ENCODE measurements around the gene MDP1.

Gene MDP1

DNA sequence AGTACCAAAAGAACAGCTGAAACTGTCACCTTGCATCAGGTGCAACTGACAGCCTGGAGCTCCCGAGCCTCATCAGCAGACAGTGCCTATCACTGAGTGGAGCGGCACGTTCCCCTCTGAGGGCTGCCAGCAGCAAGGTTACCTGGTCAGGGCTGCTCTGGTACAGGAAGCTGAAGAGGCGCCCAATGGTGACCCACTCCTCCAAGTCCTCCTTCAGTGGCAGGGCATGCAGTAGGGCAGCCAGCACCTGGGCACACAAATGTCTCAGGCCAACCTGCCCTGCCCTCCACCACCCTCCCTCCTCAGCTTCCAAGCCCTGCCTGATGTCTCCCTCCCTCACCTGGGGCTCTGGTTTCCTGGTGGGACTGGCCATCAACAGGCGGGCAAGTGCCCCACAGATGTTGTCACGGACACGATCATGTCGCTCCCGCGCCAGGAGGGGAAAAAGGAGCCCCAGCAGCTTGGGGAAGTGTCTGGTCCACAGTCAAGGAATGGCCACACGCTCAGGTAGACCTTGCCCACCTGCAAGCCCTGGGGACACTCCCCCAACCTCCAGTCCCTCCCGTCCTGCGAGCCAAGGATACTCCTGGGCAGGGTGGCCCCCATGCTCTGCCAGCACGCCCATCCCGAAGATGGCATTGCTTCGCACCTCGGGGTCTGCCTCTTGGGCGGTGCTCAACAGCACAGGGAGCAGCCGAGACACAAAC is 34.3 kb downstream of the MDP1 start:
- DNase-seq (ENCODE audit: low spot score) = no peak

DNA sequence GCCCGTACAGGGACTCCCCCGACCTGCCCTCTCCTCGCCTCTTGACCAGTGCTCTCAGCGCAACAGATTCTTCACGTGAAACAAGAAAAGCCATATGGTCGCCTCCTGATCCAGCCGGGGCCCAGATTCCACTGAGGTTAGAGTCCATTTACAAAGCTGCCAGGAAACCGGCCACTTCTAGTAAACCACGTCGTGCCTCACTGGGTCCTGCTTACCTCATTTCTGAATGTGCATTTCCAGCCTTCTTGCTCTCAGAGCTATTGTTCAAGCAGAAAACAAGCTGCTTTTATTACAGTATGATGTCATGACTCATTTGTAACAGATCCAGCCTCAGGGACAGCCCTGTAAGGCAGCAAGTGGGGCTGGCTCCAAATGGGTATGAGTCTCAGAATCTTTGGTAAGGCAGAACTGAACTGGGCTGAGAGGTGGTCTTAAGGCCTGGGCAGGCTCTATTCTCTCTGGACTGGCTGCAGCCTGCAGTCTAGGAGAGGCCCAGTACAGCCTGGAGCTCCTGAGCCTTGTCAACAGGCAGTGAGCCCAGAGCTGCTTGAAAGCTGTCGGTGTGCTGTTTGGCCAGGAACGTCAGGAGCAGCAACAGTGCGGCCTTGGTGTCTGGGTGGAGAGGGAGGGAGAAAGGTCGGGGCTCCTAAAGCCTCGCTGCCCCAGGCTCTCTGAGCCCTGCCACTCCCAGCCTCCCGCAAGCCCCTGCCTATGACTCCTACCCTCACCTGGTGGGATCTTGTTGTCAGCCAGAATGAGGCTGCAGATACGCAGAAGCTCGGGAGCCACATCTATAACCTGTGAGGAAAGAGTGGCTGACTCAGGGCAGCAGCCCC is 35.7 kb downstream of the MDP1 start:
- peak; percentile 44 for DNase-seq (ENCODE audit: low spot score)

- DNase-seq (ENCODE audit: low spot score) = no peak
Observed at GRCh38 chr14:24179294-24179960, 36.4 kb downstream of the MDP1 start.

- DNase-seq (ENCODE audit: low spot score) = no peak
Observed at GRCh38 chr14:24178399-24179178, 37.3 kb downstream of the MDP1 start.

DNA sequence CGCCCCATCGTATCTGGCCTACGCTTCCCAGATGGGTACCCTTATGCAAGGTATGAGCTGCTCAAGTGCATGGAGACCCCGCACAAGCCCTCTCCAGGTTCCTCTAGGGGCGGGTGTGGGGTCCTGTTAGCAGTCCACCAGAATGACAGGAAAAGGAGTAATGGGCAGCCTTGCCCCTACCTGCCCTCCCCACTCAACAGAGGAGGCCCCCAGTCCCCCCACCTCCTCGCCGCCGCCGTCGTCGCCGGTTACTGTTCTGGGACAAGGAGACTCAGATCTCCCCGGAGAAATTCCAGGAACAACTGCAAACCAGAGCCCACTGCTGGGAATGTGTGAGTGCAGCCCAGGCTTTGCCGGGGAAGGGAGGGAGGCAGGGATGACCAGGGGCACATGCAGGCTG is 38.0 kb downstream of the MDP1 start:
- no peak for DNase-seq (ENCODE audit: low spot score)

- DNase-seq (ENCODE audit: low spot score) = no peak
Observed at GRCh38 chr14:24177041-24177825, 38.6 kb downstream of the MDP1 start.

DNA sequence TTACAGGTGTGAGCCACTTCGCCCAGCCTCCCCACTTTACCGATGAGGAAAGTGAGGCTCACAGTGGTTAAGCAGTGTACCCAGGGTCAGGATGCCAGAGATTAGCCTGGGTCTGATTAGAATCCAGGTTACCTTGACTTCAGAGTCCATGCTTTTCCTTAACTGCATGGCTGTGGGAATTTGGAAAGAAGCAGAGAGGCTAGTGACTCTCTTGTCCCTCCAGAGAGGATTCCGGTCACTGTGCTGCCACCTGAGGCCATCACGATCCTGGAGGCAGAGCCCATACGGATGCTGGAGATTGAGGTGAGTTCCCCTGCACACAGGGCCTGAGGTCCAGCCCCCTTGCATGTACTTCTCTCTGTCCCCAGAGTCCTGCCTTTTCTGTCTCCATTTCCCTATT is 39.3 kb downstream of the MDP1 start:
- no peak for DNase-seq (ENCODE audit: low spot score)

DNA sequence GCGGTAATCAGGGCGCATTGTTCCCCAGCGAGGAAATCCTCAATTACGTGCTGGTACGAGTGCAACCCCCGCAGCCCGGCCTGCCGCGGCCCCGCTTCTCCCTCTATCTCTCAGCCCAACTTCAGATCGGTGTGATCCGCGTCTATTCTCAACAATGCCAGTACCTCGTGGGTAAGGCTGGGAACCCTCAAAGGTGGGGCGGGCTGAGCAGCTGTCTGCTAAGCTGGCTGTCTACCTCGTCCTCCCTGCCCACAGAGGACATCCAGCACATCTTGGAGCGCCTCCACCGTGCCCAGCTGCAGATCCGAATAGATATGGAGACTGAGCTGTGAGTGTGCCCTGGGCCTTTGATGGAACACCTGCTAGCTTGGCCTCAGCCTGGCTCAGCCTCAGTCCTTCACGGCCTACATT is 43.0 kb downstream of the MDP1 start:
- DNase-seq (ENCODE audit: low spot score) = peak; percentile 25

GRCh38 chr14:24172261-24172860 is 43.5 kb downstream of the MDP1 start:
- DNase-seq (ENCODE audit: low spot score) = peak; percentile 32

DNA sequence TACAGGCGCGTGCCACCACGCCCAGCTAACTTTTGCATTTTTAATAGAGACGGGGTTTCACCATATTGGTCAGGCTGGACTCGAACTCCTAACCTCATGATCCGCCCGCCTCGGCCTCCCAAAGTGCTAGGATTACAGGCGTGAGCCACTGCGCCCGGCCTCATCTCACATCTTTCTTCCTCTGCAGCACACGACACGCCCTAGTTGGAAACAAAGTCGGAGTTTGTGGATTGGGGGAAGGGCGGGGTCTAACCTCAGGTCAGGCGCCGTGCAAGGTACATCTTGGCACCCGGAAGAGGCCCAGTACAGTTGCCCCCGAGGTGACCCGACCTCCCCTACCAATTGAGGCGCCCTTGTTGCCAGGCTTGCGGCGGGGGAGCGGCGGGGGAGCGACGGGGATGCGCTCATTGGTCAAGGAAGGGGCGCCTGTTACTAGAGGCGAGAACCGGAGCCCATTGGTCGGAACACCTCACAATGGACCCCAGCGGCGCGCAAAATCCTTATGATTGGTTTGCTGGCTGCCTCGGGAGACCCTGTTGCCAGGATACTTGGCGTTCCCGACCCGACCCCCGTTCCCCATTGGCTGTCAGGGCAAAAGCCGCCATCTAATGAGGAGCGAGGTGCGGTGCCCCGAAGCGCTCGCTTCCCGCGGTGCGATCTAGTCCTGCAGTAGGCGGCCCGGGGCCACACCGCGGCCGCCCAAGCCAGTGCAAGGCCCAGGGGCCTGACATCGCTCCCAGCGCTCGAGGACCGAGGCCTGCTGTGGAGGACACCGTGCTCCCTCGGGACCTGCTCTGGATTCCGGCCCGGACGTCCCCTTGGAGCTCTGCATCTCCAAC is 44.2 kb downstream of the MDP1 start, which contains the start of gene REC8:
REC8 (plus strand) TSS at position 659 of the 839 bp plus-strand sequence. CDS start 473 bp downstream, outside the sequence.
- peak; percentile 96 for DNase-seq (ENCODE audit: low spot score)

- DNase-seq (ENCODE audit: low spot score) = no peak
Observed at GRCh38 chr14:24167469-24168114, 48.3 kb downstream of the MDP1 start.

- no peak for DNase-seq (ENCODE audit: low spot score)
Observed at GRCh38 chr14:24165785-24166184, 50.1 kb downstream of the MDP1 start.

GRCh38 chr14:24164518-24164991 is 51.3 kb downstream of the MDP1 start:
- DNase-seq (ENCODE audit: low spot score) = no peak
